Measurements from ENCODE around the gene IFT122. TPM values are rescaled to one million over a fixed set of nuclear protein-coding genes. Genes with fewer than 3 reads are reported as not detected.

IFT122 gene
- total RNA-seq, 1 donor from 2014 or later = 17.7 TPM

DNA sequence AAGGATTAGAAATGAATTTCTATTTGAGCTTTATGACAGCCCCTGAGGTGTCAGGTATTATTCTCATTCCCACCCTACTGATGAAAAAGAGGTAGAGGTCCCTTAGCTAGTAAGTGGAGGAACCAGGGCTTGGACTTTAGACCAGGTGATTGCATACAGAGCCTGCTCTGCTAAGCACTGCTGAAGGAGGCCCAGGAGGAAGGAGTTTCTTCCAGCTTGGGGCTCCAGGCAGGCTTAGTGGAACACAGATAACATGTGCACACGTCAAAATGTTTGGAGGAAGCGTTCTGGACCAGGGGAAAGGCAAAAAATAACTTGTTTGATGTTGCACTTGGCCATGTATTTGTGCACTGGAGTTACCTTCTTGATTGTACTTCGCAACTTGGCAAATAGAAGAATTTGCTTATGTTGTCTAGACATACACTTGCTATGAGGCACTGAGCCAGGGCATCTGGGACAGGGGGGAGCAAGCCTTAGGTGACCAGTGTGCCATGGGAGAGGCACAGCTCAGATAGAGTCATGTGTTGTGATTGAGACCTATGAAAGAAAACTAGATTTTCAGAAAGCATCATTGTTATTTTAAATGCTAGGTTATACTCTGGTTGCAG, 22.4 kb downstream of the IFT122 start:
- H3K36me3 ChIP-seq (ENCODE audit: insufficient read depth, low read length) = peaks cover 3% of the 10 kb centered on the region
- no peak overlapping the region for H3K4me3 ChIP-seq (ENCODE audit: insufficient read depth, low read depth, low read length)
- Mint-ChIP-seq H3K36me3 (ENCODE audit: low read depth, unreplicated experiment) (peaks cover 11% of the 10 kb centered on the region), H3K27me3 (ENCODE audit: low read depth, unreplicated experiment) (no peaks in the 10 kb centered on the region), H3K27ac (ENCODE audit: unreplicated experiment) (no peak overlapping the region), H3K9me3 (ENCODE audit: unreplicated experiment) (no peaks in the 10 kb centered on the region), H3K4me3 (ENCODE audit: unreplicated experiment) (no peak overlapping the region), H3K4me1 (ENCODE audit: low read depth, unreplicated experiment) (peaks cover 14% of the 10 kb centered on the region)
- TF ChIP-seq EZH2 (IDR thresholded peaks at IDR 0.05; ENCODE audit: insufficient read depth, low read length) = no peak
- TF ChIP-seq, protein P1, sequence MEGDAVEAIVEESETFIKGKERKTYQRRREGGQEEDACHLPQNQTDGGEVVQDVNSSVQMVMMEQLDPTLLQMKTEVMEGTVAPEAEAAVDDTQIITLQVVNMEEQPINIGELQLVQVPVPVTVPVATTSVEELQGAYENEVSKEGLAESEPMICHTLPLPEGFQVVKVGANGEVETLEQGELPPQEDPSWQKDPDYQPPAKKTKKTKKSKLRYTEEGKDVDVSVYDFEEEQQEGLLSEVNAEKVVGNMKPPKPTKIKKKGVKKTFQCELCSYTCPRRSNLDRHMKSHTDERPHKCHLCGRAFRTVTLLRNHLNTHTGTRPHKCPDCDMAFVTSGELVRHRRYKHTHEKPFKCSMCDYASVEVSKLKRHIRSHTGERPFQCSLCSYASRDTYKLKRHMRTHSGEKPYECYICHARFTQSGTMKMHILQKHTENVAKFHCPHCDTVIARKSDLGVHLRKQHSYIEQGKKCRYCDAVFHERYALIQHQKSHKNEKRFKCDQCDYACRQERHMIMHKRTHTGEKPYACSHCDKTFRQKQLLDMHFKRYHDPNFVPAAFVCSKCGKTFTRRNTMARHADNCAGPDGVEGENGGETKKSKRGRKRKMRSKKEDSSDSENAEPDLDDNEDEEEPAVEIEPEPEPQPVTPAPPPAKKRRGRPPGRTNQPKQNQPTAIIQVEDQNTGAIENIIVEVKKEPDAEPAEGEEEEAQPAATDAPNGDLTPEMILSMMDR (IDR thresholded peaks at IDR 0.05; ENCODE audit: insufficient read depth, low read depth, low read length) = no peak
- no peak overlapping the region for H3K4me2 ChIP-seq (ENCODE audit: low read length)
- H3K4me1 ChIP-seq (ENCODE audit: insufficient read depth, low read length) = peaks cover 3% of the 10 kb centered on the region
- no peaks in the 10 kb centered on the region for H4K20me1 ChIP-seq (ENCODE audit: insufficient read depth, low read length)
- no peak overlapping the region for H3K9ac ChIP-seq (ENCODE audit: low read length)
- H2AFZ ChIP-seq (ENCODE audit: low read depth, low read length) = no peak overlapping the region
- FAIRE-seq = no peak
- no peak for DNase-seq (ENCODE audit: low read depth)
- H3K27ac ChIP-seq (ENCODE audit: low read depth, low read length) = no peak overlapping the region
- no peaks in the 10 kb centered on the region for H3K79me2 ChIP-seq (ENCODE audit: insufficient read depth, low read length)
- no peaks in the 10 kb centered on the region for H3K9me3 ChIP-seq (ENCODE audit: insufficient read depth, low read depth, low read length)
- no peaks in the 10 kb centered on the region for H3K27me3 ChIP-seq (ENCODE audit: insufficient read depth, low read length)

DNA sequence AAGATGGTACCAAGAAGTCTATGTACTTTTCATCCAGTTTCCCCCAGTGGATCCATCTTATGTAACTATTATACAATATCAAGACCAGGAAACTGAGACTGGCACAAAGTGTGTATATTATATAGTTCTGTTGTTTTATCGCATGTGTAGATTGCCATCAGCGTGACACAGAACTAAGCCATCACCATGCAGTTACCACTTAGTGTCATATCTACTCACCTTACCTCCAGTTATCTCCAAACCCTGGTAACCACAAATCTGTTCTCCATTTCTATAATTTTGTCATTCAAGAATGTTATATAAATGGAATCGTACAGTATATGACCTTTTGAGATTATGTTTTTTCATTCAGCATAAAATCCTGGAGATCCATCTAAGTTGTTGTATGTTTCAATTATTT, 23.1 kb downstream of the IFT122 start:
- peaks cover 14% of the 10 kb centered on the region for H3K4me1 Mint-ChIP-seq (ENCODE audit: low read depth, unreplicated experiment)
- no peaks in the 10 kb centered on the region for H3K27me3 Mint-ChIP-seq (ENCODE audit: low read depth, unreplicated experiment)
- DNase-seq (ENCODE audit: low read depth) (no peak), FAIRE-seq (no peak)
- peaks cover 10% of the 10 kb centered on the region for H3K36me3 Mint-ChIP-seq (ENCODE audit: low read depth, unreplicated experiment)
- Histone ChIP-seq H3K4me2 (ENCODE audit: low read length) (no peak overlapping the region), H3K4me3 (ENCODE audit: insufficient read depth, low read depth, low read length) (no peak overlapping the region), H4K20me1 (ENCODE audit: insufficient read depth, low read length) (no peaks in the 10 kb centered on the region), H3K9ac (ENCODE audit: low read length) (no peak overlapping the region), H2AFZ (ENCODE audit: low read depth, low read length) (no peak overlapping the region), H3K27ac (ENCODE audit: low read depth, low read length) (no peak overlapping the region), H3K4me1 (ENCODE audit: insufficient read depth, low read length) (peaks cover 3% of the 10 kb centered on the region), H3K79me2 (ENCODE audit: insufficient read depth, low read length) (no peaks in the 10 kb centered on the region), H3K27me3 (ENCODE audit: insufficient read depth, low read length) (no peaks in the 10 kb centered on the region), H3K36me3 (ENCODE audit: insufficient read depth, low read length) (peaks cover 3% of the 10 kb centered on the region), H3K9me3 (ENCODE audit: insufficient read depth, low read depth, low read length) (no peaks in the 10 kb centered on the region)
- no peak overlapping the region for H3K27ac Mint-ChIP-seq (ENCODE audit: unreplicated experiment)
- no peak overlapping the region for H3K4me3 Mint-ChIP-seq (ENCODE audit: unreplicated experiment)
- no peak for TF ChIP-seq EZH2 (IDR thresholded peaks at IDR 0.05; ENCODE audit: insufficient read depth, low read length)
- TF ChIP-seq, protein P1 (IDR thresholded peaks at IDR 0.05; ENCODE audit: insufficient read depth, low read depth, low read length) = no peak
- H3K9me3 Mint-ChIP-seq (ENCODE audit: unreplicated experiment) = no peaks in the 10 kb centered on the region

- no peaks in the 10 kb centered on the region for H4K20me1 ChIP-seq (ENCODE audit: insufficient read depth, low read length)
- H3K4me1 Mint-ChIP-seq (ENCODE audit: low read depth, unreplicated experiment) = peaks cover 14% of the 10 kb centered on the region
- FAIRE-seq = no peak
Measured at GRCh38 chr3:129463716-129464115, 23.7 kb downstream of the IFT122 start.

More at GRCh38 chr3:129463716-129464115, 23.7 kb downstream of the IFT122 start:
- peaks cover 3% of the 10 kb centered on the region for H3K36me3 ChIP-seq (ENCODE audit: insufficient read depth, low read length)
- H3K9me3 ChIP-seq (ENCODE audit: insufficient read depth, low read depth, low read length) = no peaks in the 10 kb centered on the region
- H3K27ac ChIP-seq (ENCODE audit: low read depth, low read length) = no peak overlapping the region
- no peak overlapping the region for H3K4me2 ChIP-seq (ENCODE audit: low read length)
- Mint-ChIP-seq H3K27ac (ENCODE audit: unreplicated experiment) (no peak overlapping the region), H3K27me3 (ENCODE audit: low read depth, unreplicated experiment) (no peaks in the 10 kb centered on the region), H3K9me3 (ENCODE audit: unreplicated experiment) (no peaks in the 10 kb centered on the region), H3K36me3 (ENCODE audit: low read depth, unreplicated experiment) (peaks cover 10% of the 10 kb centered on the region), H3K4me3 (ENCODE audit: unreplicated experiment) (no peak overlapping the region)
- DNase-seq (ENCODE audit: low read depth) = no peak
- H2AFZ ChIP-seq (ENCODE audit: low read depth, low read length) = no peak overlapping the region
- H3K9ac ChIP-seq (ENCODE audit: low read length) = no peak overlapping the region
- TF ChIP-seq EZH2 (IDR thresholded peaks at IDR 0.05; ENCODE audit: insufficient read depth, low read length) = no peak
- no peaks in the 10 kb centered on the region for H3K27me3 ChIP-seq (ENCODE audit: insufficient read depth, low read length)
- no peak overlapping the region for H3K4me3 ChIP-seq (ENCODE audit: insufficient read depth, low read depth, low read length)
- H3K4me1 ChIP-seq (ENCODE audit: insufficient read depth, low read length) = peaks cover 3% of the 10 kb centered on the region
- no peaks in the 10 kb centered on the region for H3K79me2 ChIP-seq (ENCODE audit: insufficient read depth, low read length)
